ENCODE results near the gene F5. TPM values are rescaled to one million over a fixed set of nuclear protein-coding genes. Genes with fewer than 3 reads are reported as not detected.

The F5 gene
- total RNA-seq, 1 experiment from 2014 or later, result 0.09 TPM

- Mint-ChIP-seq H3K4me1 (ENCODE audit: insufficient read depth, unreplicated experiment) (no peaks in the 10 kb centered on the region), H3K9me3 (ENCODE audit: unreplicated experiment) (peaks cover 17% of the 10 kb centered on the region), H3K27me3 (ENCODE audit: insufficient read depth, unreplicated experiment) (peaks cover 67% of the 10 kb centered on the region), H3K27ac (ENCODE audit: low read depth, unreplicated experiment) (no peak overlapping the region), H3K4me3 (ENCODE audit: unreplicated experiment) (no peak overlapping the region), H3K36me3 (ENCODE audit: insufficient read depth, unreplicated experiment) (no peaks in the 10 kb centered on the region)
- no TSS peak for BruUV-seq (replicated peaks)
- intact Hi-C loops (cut with micrococcal nuclease), result no loop called here
- ChIA-PET POLR2A (no interaction called here), CTCF (interaction anchor here (0.7 kb wide), 1 partner anchor 124 kb away, joined by 3 read pairs; no protein-coding TSS in a partner anchor)
- no peak for DNase-seq (ENCODE audit: unreplicated experiment)
- no peak for TF ChIP-seq CTCF (IDR thresholded peaks at IDR 0.05; ENCODE audit: unreplicated experiment)
Observed at GRCh38 chr1:169563019-169563615, 23.2 kb downstream of the F5 start.

GRCh38 chr1:169561692-169562091 lies 24.6 kb downstream of the F5 start:
- intact Hi-C loops (cut with micrococcal nuclease), result no loop called here
- CTCF ChIA-PET, result interaction anchor here (0.7 to 1.6 kb wide), 2 partner anchors 40 to 154 kb away, joined by 3 read pairs; no protein-coding TSS in a partner anchor

GRCh38 chr1:169557131-169557530 lies 29.1 kb downstream of the F5 start:
- DNase-seq (ENCODE audit: unreplicated experiment), result no peak
- H3K4me3 Mint-ChIP-seq (ENCODE audit: unreplicated experiment), result no peak overlapping the region
- CTCF ChIA-PET, result interaction anchor here (0.6 to 4.5 kb wide), 10 partner anchors 8 to 256 kb away, joined by 3 to 51 read pairs (median 3); no protein-coding TSS in a partner anchor
- H3K27ac Mint-ChIP-seq (ENCODE audit: low read depth, unreplicated experiment), result no peak overlapping the region
- H3K4me1 Mint-ChIP-seq (ENCODE audit: insufficient read depth, unreplicated experiment), result no peaks in the 10 kb centered on the region
- TF ChIP-seq CTCF (IDR thresholded peaks at IDR 0.05; ENCODE audit: unreplicated experiment), result no peak
- intact Hi-C loops (cut with micrococcal nuclease), result no loop called here
- no peaks in the 10 kb centered on the region for H3K9me3 Mint-ChIP-seq (ENCODE audit: unreplicated experiment)
- peaks cover 89% of the 10 kb centered on the region for H3K27me3 Mint-ChIP-seq (ENCODE audit: insufficient read depth, unreplicated experiment)
- POLR2A ChIA-PET, result interaction anchor here (0.9 kb wide), 1 partner anchor 28 kb away, joined by 3 read pairs; no protein-coding TSS in a partner anchor
- no peaks in the 10 kb centered on the region for H3K36me3 Mint-ChIP-seq (ENCODE audit: insufficient read depth, unreplicated experiment)
- no TSS peak for BruUV-seq (replicated peaks)

More at GRCh38 chr1:169561692-169562091, 24.6 kb downstream of the F5 start:
- Mint-ChIP-seq H3K36me3 (ENCODE audit: insufficient read depth, unreplicated experiment) (no peaks in the 10 kb centered on the region), H3K4me3 (ENCODE audit: unreplicated experiment) (no peak overlapping the region), H3K27me3 (ENCODE audit: insufficient read depth, unreplicated experiment) (peaks cover 81% of the 10 kb centered on the region), H3K27ac (ENCODE audit: low read depth, unreplicated experiment) (no peak overlapping the region), H3K4me1 (ENCODE audit: insufficient read depth, unreplicated experiment) (no peaks in the 10 kb centered on the region), H3K9me3 (ENCODE audit: unreplicated experiment) (peaks cover 17% of the 10 kb centered on the region)
- no peak for DNase-seq (ENCODE audit: unreplicated experiment)
- no peak for TF ChIP-seq CTCF (IDR thresholded peaks at IDR 0.05; ENCODE audit: unreplicated experiment)
- BruUV-seq (replicated peaks), result no TSS peak
- POLR2A ChIA-PET, result no interaction called here

- Mint-ChIP-seq H3K27me3 (ENCODE audit: insufficient read depth, unreplicated experiment) (peaks cover 36% of the 10 kb centered on the region), H3K4me1 (ENCODE audit: insufficient read depth, unreplicated experiment) (no peaks in the 10 kb centered on the region), H3K27ac (ENCODE audit: low read depth, unreplicated experiment) (no peak overlapping the region), H3K4me3 (ENCODE audit: unreplicated experiment) (no peak overlapping the region), H3K36me3 (ENCODE audit: insufficient read depth, unreplicated experiment) (no peaks in the 10 kb centered on the region), H3K9me3 (ENCODE audit: unreplicated experiment) (no peaks in the 10 kb centered on the region)
- ChIA-PET CTCF (interaction anchor here (0.6 to 10.5 kb wide), 42 partner anchors 9 to 947 kb away, joined by 3 to 153 read pairs (median 4); partner anchors contain the start of genes BLZF1, F5, METTL18 and SELL), POLR2A (no interaction called here)
- peak; percentile 70 for DNase-seq (ENCODE audit: unreplicated experiment)
- no TSS peak for BruUV-seq (replicated peaks)
- intact Hi-C loops (cut with micrococcal nuclease), result loop anchor here (1.0 kb wide), 3 partner anchors 64 to 259 kb away; partner anchors contain the start of gene SELL
- peak; percentile 55 for TF ChIP-seq CTCF (IDR thresholded peaks at IDR 0.05; ENCODE audit: unreplicated experiment)
Observed at GRCh38 chr1:169550294-169550693, 36.0 kb downstream of the F5 start.
